ENCODE data around the gene FBXO2. TPM values are rescaled to one million over a fixed set of nuclear protein-coding genes. Genes with fewer than 3 reads are reported as not detected.

Gene FBXO2
- total and polyA plus RNA-seq, 10 of the 15 experiments (the other 5 are each of a cell fraction or from before 2014, with no cell fraction given), result 0.06 to 0.41 (median 0.18) TPM; not detected in 4

- intact Hi-C loops (cut with micrococcal nuclease; ENCODE audit: unreplicated experiment), result no loop called here
- FAIRE-seq (no peak), DNase-seq (ENCODE audit: low read depth, low spot score) (no peak), ATAC-seq (no peak)
- SMC1A ChIA-PET (ENCODE audit: uncharacterized antibody, unreplicated experiment), result no interaction called here
- in situ Hi-C loops (cut with MboI), result no loop called here
- Histone ChIP-seq H3K4me1 (ENCODE audit: control insufficient read depth, insufficient read depth, low read length) (peaks cover 5% of the 10 kb centered on the region), H3K27ac (ENCODE audit: control insufficient read depth, insufficient read depth) (no peak overlapping the region), H3K9me3 (replicated peaks; ENCODE audit: control insufficient read depth, insufficient read depth, low read length) (no peaks in the 10 kb centered on the region), H2AFZ (ENCODE audit: control insufficient read depth, low read depth, low read length) (peak overlapping the region; percentile 77; the same call in 1 of the 2 replicates), H3K36me3 (ENCODE audit: control insufficient read depth in 2 of 2, insufficient read depth in 2 of 2, low read length in 1 of 2) (peaks cover 0 to 5% of the 10 kb centered on the region in 2 experiments; a peak in 1 of 4 replicates), H3K27me3 (replicated peaks in 1 of 2; ENCODE audit: control insufficient read depth in 2 of 2, insufficient read depth in 2 of 2, low read length in 1 of 2) (no peaks in the 10 kb centered on the region; a peak in 2 of 4 replicates), H3K9ac (ENCODE audit: control insufficient read depth, insufficient read depth, low read length) (no peak overlapping the region), H4K20me1 (ENCODE audit: control insufficient read depth, insufficient read depth) (no peaks in the 10 kb centered on the region), H3K4me2 (ENCODE audit: control insufficient read depth, insufficient read depth) (peak overlapping the region; percentile 88), H3K79me2 (ENCODE audit: control insufficient read depth, insufficient read depth, low read length) (no peaks in the 10 kb centered on the region), H3K4me3 (no peak overlapping the region)
- TF ChIP-seq PML (IDR thresholded peaks at IDR 0.05; ENCODE audit: low read length) (no peak), WRNIP1 (IDR thresholded peaks at IDR 0.05; ENCODE audit: borderline replicate concordance, low read depth, low read length) (no peak), BRCA1 (IDR thresholded peaks at IDR 0.05; ENCODE audit: low read depth, low read length) (no peak), SKIL (IDR thresholded peaks at IDR 0.05; ENCODE audit: low read depth, poor library complexity, severe bottlenecking) (no peak), EZH2 (IDR thresholded peaks at IDR 0.05; ENCODE audit: borderline replicate concordance, control insufficient read depth, low read depth, low read length) (no peak), RAD21 (IDR thresholded peaks at IDR 0.05; ENCODE audit: insufficient read depth, low read depth, low read length) (no peak), YBX1 (IDR thresholded peaks at IDR 0.05) (no peak)
- POLR2A ChIA-PET, result interaction anchor here (0.5 kb wide), 1 partner anchor 105 kb away, joined by 4 read pairs; no protein-coding TSS in a partner anchor
- 73% methylated on average over 6 of the region's 7 CpGs for WGBS (ENCODE audit: insufficient coverage, insufficient replicate concordance, low lambda C conversion rate, missing lambda C conversion rate)
- BruUV-seq (replicated peaks), result no TSS peak
- RAD21 ChIA-PET (ENCODE audit: unreplicated experiment), result interaction anchor here (1.0 kb wide), 1 partner anchor 616 kb away, joined by 4 read pairs; no protein-coding TSS in a partner anchor
- CTCF ChIA-PET, result interaction anchor here (1.1 to 2.2 kb wide), 3 partner anchors 11 to 66 kb away, joined by 3 to 10 read pairs (median 3); no protein-coding TSS in a partner anchor
Measured at GRCh38 chr1:11653861-11654136, 430 bp downstream of the FBXO2 start.

Measured in GM12878 (cell line).